Endodermal cell (in vitro differentiated cells): Measurements from ENCODE around the gene RFX7. TPM values are rescaled to one million over a fixed set of nuclear protein-coding genes. Genes with fewer than 3 reads are reported as not detected.

ENCODE experiments used
- DNase-seq: peaks from one replicate; pipeline ENCODE4 v3.0.0-alpha.2; 2017
- H3K27ac ChIP-seq: 2 replicates; pipeline ENCODE4 v1.5.1; 2013; ENCODE audit warnings: mild to moderate bottlenecking, low read depth, low read length, moderate library complexity
- H3K27me3 ChIP-seq: 2 replicates; pipeline ENCODE4 v1.6.1; 2013; ENCODE audit warnings: mild to moderate bottlenecking, low read length, moderate library complexity; ENCODE audit not compliant: insufficient read depth, control insufficient read depth, poor library complexity, severe bottlenecking
- H3K36me3 ChIP-seq: 2 replicates; pipeline ENCODE4 v1.7.0; 2013; ENCODE audit warnings: mild to moderate bottlenecking, low read length, moderate library complexity; ENCODE audit not compliant: control insufficient read depth, insufficient read depth
- H3K4me1 ChIP-seq: one replicate; pipeline ENCODE4 v1.7.0; 2013; ENCODE audit warnings: low read length; ENCODE audit not compliant: control insufficient read depth, insufficient read depth
- H3K4me3 ChIP-seq: 2 replicates; pipeline ENCODE4 v1.5.1; 2013; ENCODE audit warnings: mild to moderate bottlenecking, low read length, moderate library complexity
- H3K9ac ChIP-seq: 2 replicates; pipeline ENCODE4 v1.6.1; 2013; ENCODE audit warnings: mild to moderate bottlenecking, low read length, moderate library complexity; ENCODE audit not compliant: poor library complexity, severe bottlenecking; ENCODE audit errors: extremely low read depth
- H3K9me3 ChIP-seq: 2 replicates; pipeline ENCODE4 v1.6.1; 2013; ENCODE audit warnings: mild to moderate bottlenecking, low read length, moderate library complexity; ENCODE audit not compliant: control insufficient read depth
- H3K27ac Mint-ChIP-seq: 2 replicates; pipeline ENCODE4 v1.8.0; 2020; ENCODE audit warnings: mixed read lengths
- H3K27me3 Mint-ChIP-seq: 2 replicates; pipeline ENCODE4 v1.8.0; 2021; ENCODE audit warnings: mild to moderate bottlenecking, mixed read lengths; ENCODE audit not compliant: insufficient read depth
- H3K36me3 Mint-ChIP-seq: 2 replicates; pipeline ENCODE4 v1.8.0; 2020; ENCODE audit warnings: low read depth, mixed read lengths
- H3K4me1 Mint-ChIP-seq: 2 replicates; pipeline ENCODE4 v1.8.0; 2020; ENCODE audit warnings: mixed read lengths
- H3K4me3 Mint-ChIP-seq: 2 replicates; pipeline ENCODE4 v1.8.0; 2020; ENCODE audit warnings: mild to moderate bottlenecking, moderate library complexity, mixed read lengths
- H3K9me3 Mint-ChIP-seq: 2 replicates; pipeline ENCODE4 v1.8.0; 2020; ENCODE audit warnings: mild to moderate bottlenecking, mixed read lengths
- WGBS, 2 experiments: methylation state at CpG; one replicate each; pipeline versions ENCODE4 v1.1.5 to v1.1.7; 2013; ENCODE audit warnings: missing lambda C conversion rate in 2 of 2, mixed read lengths in 1 of 2; ENCODE audit not compliant: insufficient coverage in 1 of 2, insufficient read length in 1 of 2; 5-methylcytosine and 5-hydroxymethylcytosine counted together
- total RNA-seq, 2 donors: library from RNA; stranded (reverse); fragmentation: NEBNext Ultra II Directional in 1 of 2; extraction: Animal tissue kit (Norgen Biotek cat#: 25700) in 1 of 2; gene quantifications; 2 replicates in 1 of 2; 3 replicates in 1 of 2; pipeline ENCODE4 v1.2.1, GENCODE V29; 2021
- TF ChIP-seq, protein P1 (sequence below): fragments of 200-600 bp; sonication (generic); conservative IDR thresholded peaks from 2 replicates; pipeline ENCODE4 v1.5.0; 2021; ENCODE audit warnings: antibody characterized with exemption, mild to moderate bottlenecking

The RFX7 gene
- total RNA-seq, 2 donors from 2014 or later = 19.3 to 25.3 TPM

GRCh38 chr15:56215769-56216168 lies 27.9 kb downstream of the RFX7 start:
- Histone ChIP-seq H3K27ac (peak overlapping the region; percentile 29), H3K4me3 (no peak overlapping the region), H3K4me1 (no peaks in the 10 kb centered on the region), H3K9me3 (peaks cover 17% of the 10 kb centered on the region), H3K36me3 (no peaks in the 10 kb centered on the region), H3K9ac (no peak overlapping the region), H3K27me3 (no peaks in the 10 kb centered on the region)
- Mint-ChIP-seq H3K27ac (no peak overlapping the region), H3K27me3 (no peaks in the 10 kb centered on the region), H3K4me3 (no peak overlapping the region), H3K4me1 (peaks cover 8% of the 10 kb centered on the region), H3K36me3 (peaks cover 36% of the 10 kb centered on the region), H3K9me3 (peaks cover 35% of the 10 kb centered on the region)
- WGBS, 2 experiments = 50 to 54% methylated on average over 1 of the region's 1 CpG
- DNase-seq = peak; percentile 49
- TF ChIP-seq, protein P1, sequence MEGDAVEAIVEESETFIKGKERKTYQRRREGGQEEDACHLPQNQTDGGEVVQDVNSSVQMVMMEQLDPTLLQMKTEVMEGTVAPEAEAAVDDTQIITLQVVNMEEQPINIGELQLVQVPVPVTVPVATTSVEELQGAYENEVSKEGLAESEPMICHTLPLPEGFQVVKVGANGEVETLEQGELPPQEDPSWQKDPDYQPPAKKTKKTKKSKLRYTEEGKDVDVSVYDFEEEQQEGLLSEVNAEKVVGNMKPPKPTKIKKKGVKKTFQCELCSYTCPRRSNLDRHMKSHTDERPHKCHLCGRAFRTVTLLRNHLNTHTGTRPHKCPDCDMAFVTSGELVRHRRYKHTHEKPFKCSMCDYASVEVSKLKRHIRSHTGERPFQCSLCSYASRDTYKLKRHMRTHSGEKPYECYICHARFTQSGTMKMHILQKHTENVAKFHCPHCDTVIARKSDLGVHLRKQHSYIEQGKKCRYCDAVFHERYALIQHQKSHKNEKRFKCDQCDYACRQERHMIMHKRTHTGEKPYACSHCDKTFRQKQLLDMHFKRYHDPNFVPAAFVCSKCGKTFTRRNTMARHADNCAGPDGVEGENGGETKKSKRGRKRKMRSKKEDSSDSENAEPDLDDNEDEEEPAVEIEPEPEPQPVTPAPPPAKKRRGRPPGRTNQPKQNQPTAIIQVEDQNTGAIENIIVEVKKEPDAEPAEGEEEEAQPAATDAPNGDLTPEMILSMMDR = no peak

- Histone ChIP-seq H3K9ac (no peak overlapping the region), H3K9me3 (peaks cover 10% of the 10 kb centered on the region), H3K4me1 (no peaks in the 10 kb centered on the region), H3K4me3 (no peak overlapping the region), H3K27me3 (no peaks in the 10 kb centered on the region), H3K36me3 (no peaks in the 10 kb centered on the region), H3K27ac (no peak overlapping the region)
- TF ChIP-seq, protein P1 = no peak
- no peak overlapping the region for H3K4me3 Mint-ChIP-seq
- peaks cover 23% of the 10 kb centered on the region for H3K4me1 Mint-ChIP-seq
- DNase-seq = no peak
- H3K27me3 Mint-ChIP-seq = no peaks in the 10 kb centered on the region
- no peak overlapping the region for H3K27ac Mint-ChIP-seq
- 97% methylated on average over 4 of the region's 4 CpGs; no CpG with 5 or more reads in 1 of the 2 experiments for WGBS, 2 experiments
- peaks cover 31% of the 10 kb centered on the region for H3K9me3 Mint-ChIP-seq
- peaks cover 27% of the 10 kb centered on the region for H3K36me3 Mint-ChIP-seq
These were observed 31.6 kb downstream of the RFX7 start for GRCh38 chr15:56211960-56212550.

- H3K4me1 ChIP-seq = no peaks in the 10 kb centered on the region
- no peak overlapping the region for H3K27ac ChIP-seq
- H3K9me3 ChIP-seq = peaks cover 10% of the 10 kb centered on the region
- DNase-seq = no peak
- Mint-ChIP-seq H3K4me1 (peaks cover 18% of the 10 kb centered on the region), H3K9me3 (peaks cover 31% of the 10 kb centered on the region), H3K36me3 (peaks cover 29% of the 10 kb centered on the region), H3K27ac (no peak overlapping the region), H3K27me3 (no peaks in the 10 kb centered on the region), H3K4me3 (no peak overlapping the region)
- no peak overlapping the region for H3K9ac ChIP-seq
- no peak overlapping the region for H3K4me3 ChIP-seq
- no peaks in the 10 kb centered on the region for H3K36me3 ChIP-seq
- H3K27me3 ChIP-seq = no peaks in the 10 kb centered on the region
- TF ChIP-seq, protein P1 = no peak
These were observed 32.6 kb downstream of the RFX7 start for GRCh38 chr15:56211064-56211463.
